Skeletal muscle satellite cell (primary cell): Measurements from ENCODE around the gene KCNJ9. TPM values are rescaled to one million over a fixed set of nuclear protein-coding genes. Genes with fewer than 3 reads are reported as not detected.
"Not testable (repeated sequence)": the region's sequence is repeated elsewhere in the genome, so short reads cannot be mapped to it uniquely, and the experiment has no call there.

Experiments used
- H3K27me3 ChIP-seq: 2 replicates; pipeline ENCODE4 v1.7.0; 2013; ENCODE audit warnings: low read length; ENCODE audit not compliant: control insufficient read depth, insufficient read depth
- H3K36me3 ChIP-seq: 2 replicates; pipeline ENCODE4 v1.7.0; 2013; ENCODE audit warnings: mild to moderate bottlenecking, control low read depth, low read length; ENCODE audit not compliant: insufficient read depth
- H3K4me1 ChIP-seq: 2 replicates; pipeline ENCODE4 v1.7.0; 2013; ENCODE audit warnings: low read length; ENCODE audit not compliant: control insufficient read depth, insufficient read depth
- H3K4me2 ChIP-seq: 2 replicates; pipeline ENCODE4 v1.7.0; 2013; ENCODE audit warnings: mild to moderate bottlenecking, low read length
- H3K4me3 ChIP-seq: 2 replicates; pipeline ENCODE4 v1.7.0; 2013; ENCODE audit warnings: low read length
- H3K9ac ChIP-seq: 2 replicates; pipeline ENCODE4 v1.7.0; 2013; ENCODE audit warnings: mild to moderate bottlenecking, low read depth, low read length, moderate library complexity
- H3K9me3 ChIP-seq: replicated peaks from 2 replicates; pipeline ENCODE4 v1.7.0; 2013; ENCODE audit warnings: mild to moderate bottlenecking, control low read depth, low read length
- total RNA-seq: library from RNA; depleted of rRNA; stranded (reverse); fragments of >200 nt; gene quantifications from 2 replicates; pipeline ENCODE4 v1.2.3, GENCODE V29; 2012; rRNA removed

Gene KCNJ9
- not detected in 2 replicates for total RNA-seq

GRCh38 chr1:160081261-160081936 lies at the start of gene KCNJ9:
KCNJ9 (plus strand) TSS chr1:160081538; CDS start chr1:160084031, 2,493 bp downstream.
- Histone ChIP-seq H3K9ac (no peak within 1 kb of the TSS), H3K4me1 (peaks cover 4% of the 10 kb centered on the region), H3K36me3 (no peaks in the 10 kb centered on the region), H3K9me3 (no peaks in the 10 kb centered on the region), H3K4me3 (no peak within 1 kb of the TSS), H3K4me2 (peak within 1 kb of the TSS; percentile 8), H3K27me3 (peaks cover 54% of the 10 kb centered on the region)

- peaks cover 9% of the 10 kb centered on the region for H3K27me3 ChIP-seq
- peak overlapping the region; percentile 81 for H3K9ac ChIP-seq
- peaks cover 11% of the 10 kb centered on the region for H3K4me1 ChIP-seq
- no peaks in the 10 kb centered on the region for H3K36me3 ChIP-seq
- peak overlapping the region; percentile 97 for H3K4me3 ChIP-seq
- no peaks in the 10 kb centered on the region for H3K9me3 ChIP-seq
- peak overlapping the region; percentile 84 for H3K4me2 ChIP-seq
Measured at GRCh38 chr1:160032165-160032820, 49.0 kb upstream of the KCNJ9 start.

- H3K36me3 ChIP-seq: no peaks in the 10 kb centered on the region
Measured at GRCh38 chr1:160040476-160040875, 40.9 kb upstream of the KCNJ9 start.

GRCh38 chr1:160043543-160043942 lies 37.8 kb upstream of the KCNJ9 start:
- H3K9me3 ChIP-seq: no peaks in the 10 kb centered on the region
- H3K9ac ChIP-seq: no peak overlapping the region
- H3K36me3 ChIP-seq: no peaks in the 10 kb centered on the region
- peaks cover 12% of the 10 kb centered on the region for H3K4me1 ChIP-seq
- no peak overlapping the region for H3K4me3 ChIP-seq
- H3K4me2 ChIP-seq: no peak overlapping the region
- H3K27me3 ChIP-seq: peaks cover 47% of the 10 kb centered on the region

More at GRCh38 chr1:160040476-160040875, 40.9 kb upstream of the KCNJ9 start:
- Histone ChIP-seq H3K4me2 (no peak overlapping the region), H3K27me3 (peaks cover 39% of the 10 kb centered on the region), H3K9me3 (no peaks in the 10 kb centered on the region), H3K4me1 (no peaks in the 10 kb centered on the region), H3K4me3 (no peak overlapping the region), H3K9ac (no peak overlapping the region)

GRCh38 chr1:160045653-160046052 lies 35.7 kb upstream of the KCNJ9 start:
- H3K4me3 ChIP-seq: no peak overlapping the region
- no peak overlapping the region for H3K4me2 ChIP-seq
- no peak overlapping the region for H3K9ac ChIP-seq
- no peaks in the 10 kb centered on the region for H3K9me3 ChIP-seq
- no peaks in the 10 kb centered on the region for H3K36me3 ChIP-seq
- H3K27me3 ChIP-seq: peaks cover 42% of the 10 kb centered on the region
- H3K4me1 ChIP-seq: peaks cover 12% of the 10 kb centered on the region

- Histone ChIP-seq H3K27me3 (peaks cover 50% of the 10 kb centered on the region), H3K4me1 (peaks cover 12% of the 10 kb centered on the region), H3K9ac (peak overlapping the region; percentile 6), H3K36me3 (no peaks in the 10 kb centered on the region), H3K4me3 (peak overlapping the region; percentile 31), H3K4me2 (peak overlapping the region; percentile 74), H3K9me3 (no peaks in the 10 kb centered on the region)
Measured at GRCh38 chr1:160046494-160047110, 34.7 kb upstream of the KCNJ9 start.

GRCh38 chr1:160047111-160047991 lies 34.0 kb upstream of the KCNJ9 start:
- Histone ChIP-seq H3K4me3 (peak overlapping the region; percentile 31), H3K9me3 (no peaks in the 10 kb centered on the region), H3K27me3 (peaks cover 58% of the 10 kb centered on the region), H3K4me2 (peak overlapping the region; percentile 74), H3K4me1 (peaks cover 12% of the 10 kb centered on the region), H3K9ac (peak overlapping the region; percentile 6), H3K36me3 (no peaks in the 10 kb centered on the region)

- Histone ChIP-seq H3K4me3 (no peak overlapping the region), H3K9me3 (no peaks in the 10 kb centered on the region), H3K4me2 (no peak overlapping the region), H3K36me3 (no peaks in the 10 kb centered on the region), H3K27me3 (peaks cover 62% of the 10 kb centered on the region), H3K9ac (no peak overlapping the region), H3K4me1 (peaks cover 12% of the 10 kb centered on the region)
Measured at GRCh38 chr1:160048335-160048734, 33.0 kb upstream of the KCNJ9 start.

- Histone ChIP-seq H3K4me1 (peaks cover 12% of the 10 kb centered on the region), H3K4me2 (no peak overlapping the region), H3K36me3 (no peaks in the 10 kb centered on the region), H3K9ac (no peak overlapping the region), H3K4me3 (no peak overlapping the region), H3K27me3 (peaks cover 62% of the 10 kb centered on the region), H3K9me3 (no peaks in the 10 kb centered on the region)
Measured at GRCh38 chr1:160049101-160049500, 32.2 kb upstream of the KCNJ9 start.

GRCh38 chr1:160050182-160050581 lies 31.2 kb upstream of the KCNJ9 start:
- H3K4me2 ChIP-seq, H3K4me3 ChIP-seq, H3K36me3 ChIP-seq, H3K9ac ChIP-seq, H3K9me3 ChIP-seq: not testable (repeated sequence)
- Histone ChIP-seq H3K27me3 (peaks cover 62% of the 10 kb centered on the region), H3K4me1 (peaks cover 12% of the 10 kb centered on the region)

GRCh38 chr1:160050619-160051018 lies 30.7 kb upstream of the KCNJ9 start:
- Histone ChIP-seq H3K4me2 (no peak overlapping the region), H3K9ac (no peak overlapping the region), H3K4me1 (peaks cover 12% of the 10 kb centered on the region), H3K4me3 (no peak overlapping the region), H3K27me3 (peaks cover 62% of the 10 kb centered on the region), H3K9me3 (no peaks in the 10 kb centered on the region), H3K36me3 (no peaks in the 10 kb centered on the region)
